RWPE2 (cell line): ENCODE measurements around the gene GPA33.

Source experiments
- ATAC-seq: fragments of 200-7000 bp; cut with Tn5 transposase; 3 replicates; pipeline ENCODE4 v1.9.1; 2021; ENCODE audit warnings: low read depth
- DNase-seq: peaks from one replicate; pipeline ENCODE4 v3.0.0-alpha.2; 2020; ENCODE audit warnings: low spot score
- H3K27ac ChIP-seq: fragments of 450-650 bp; 2 replicates; pipeline ENCODE4 v1.5.1; 2017; ENCODE audit warnings: mild to moderate bottlenecking; ENCODE audit not compliant: poor library complexity, severe bottlenecking
- H3K27me3 ChIP-seq: fragments of 250-450 bp; sonication (Bioruptor Pico); 2 replicates; pipeline ENCODE4 v1.5.1; 2021; ENCODE audit warnings: mild to moderate bottlenecking, moderate library complexity; ENCODE audit not compliant: insufficient read depth, poor library complexity, severe bottlenecking
- H3K36me3 ChIP-seq: fragments of 250-450 bp; sonication (Bioruptor Pico); 2 replicates; pipeline ENCODE4 v1.5.1; 2020; ENCODE audit warnings: low read depth, mild to moderate bottlenecking, moderate library complexity
- H3K4me1 ChIP-seq: fragments of 250-450 bp; sonication (Bioruptor Pico); 2 replicates; pipeline ENCODE4 v1.5.1; 2021; ENCODE audit warnings: mild to moderate bottlenecking, moderate library complexity; ENCODE audit not compliant: insufficient read depth, poor library complexity, severe bottlenecking
- H3K4me3 ChIP-seq: fragments of 250-450 bp; sonication (Bioruptor Pico); 2 replicates; pipeline ENCODE4 v1.5.1; 2021; ENCODE audit warnings: mild to moderate bottlenecking, moderate library complexity; ENCODE audit not compliant: severe bottlenecking
- H3K9me3 ChIP-seq: fragments of 250-450 bp; sonication (Bioruptor Pico); 2 replicates; pipeline ENCODE4 v1.5.1; 2021; ENCODE audit warnings: mild to moderate bottlenecking, moderate library complexity; ENCODE audit not compliant: severe bottlenecking
- TF ChIP-seq, protein P1 (sequence below): fragments of 450-650 bp; IDR thresholded peaks from one replicate; pipeline ENCODE4 v1.5.1; 2017; ENCODE audit warnings: mild to moderate bottlenecking, moderate library complexity; ENCODE audit not compliant: poor library complexity, severe bottlenecking

The GPA33 gene

GRCh38 chr1:167090314-167090942 lies at the start of gene GPA33:
Gene GPA33, minus strand, starts transcription at chr1:167090377. Its CDS starts 90 bp downstream, at chr1:167090287.
- Histone ChIP-seq H3K36me3 (no peaks in the 10 kb centered on the region), H3K4me1 (peaks cover 7% of the 10 kb centered on the region), H3K4me3 (no peak within 1 kb of the TSS), H3K9me3 (no peaks in the 10 kb centered on the region), H3K27ac (no peak within 1 kb of the TSS), H3K27me3 (no peaks in the 10 kb centered on the region)
- TF ChIP-seq, protein P1, sequence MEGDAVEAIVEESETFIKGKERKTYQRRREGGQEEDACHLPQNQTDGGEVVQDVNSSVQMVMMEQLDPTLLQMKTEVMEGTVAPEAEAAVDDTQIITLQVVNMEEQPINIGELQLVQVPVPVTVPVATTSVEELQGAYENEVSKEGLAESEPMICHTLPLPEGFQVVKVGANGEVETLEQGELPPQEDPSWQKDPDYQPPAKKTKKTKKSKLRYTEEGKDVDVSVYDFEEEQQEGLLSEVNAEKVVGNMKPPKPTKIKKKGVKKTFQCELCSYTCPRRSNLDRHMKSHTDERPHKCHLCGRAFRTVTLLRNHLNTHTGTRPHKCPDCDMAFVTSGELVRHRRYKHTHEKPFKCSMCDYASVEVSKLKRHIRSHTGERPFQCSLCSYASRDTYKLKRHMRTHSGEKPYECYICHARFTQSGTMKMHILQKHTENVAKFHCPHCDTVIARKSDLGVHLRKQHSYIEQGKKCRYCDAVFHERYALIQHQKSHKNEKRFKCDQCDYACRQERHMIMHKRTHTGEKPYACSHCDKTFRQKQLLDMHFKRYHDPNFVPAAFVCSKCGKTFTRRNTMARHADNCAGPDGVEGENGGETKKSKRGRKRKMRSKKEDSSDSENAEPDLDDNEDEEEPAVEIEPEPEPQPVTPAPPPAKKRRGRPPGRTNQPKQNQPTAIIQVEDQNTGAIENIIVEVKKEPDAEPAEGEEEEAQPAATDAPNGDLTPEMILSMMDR, result no peak
- DNase-seq (no peak), ATAC-seq (no peak)

DNA sequence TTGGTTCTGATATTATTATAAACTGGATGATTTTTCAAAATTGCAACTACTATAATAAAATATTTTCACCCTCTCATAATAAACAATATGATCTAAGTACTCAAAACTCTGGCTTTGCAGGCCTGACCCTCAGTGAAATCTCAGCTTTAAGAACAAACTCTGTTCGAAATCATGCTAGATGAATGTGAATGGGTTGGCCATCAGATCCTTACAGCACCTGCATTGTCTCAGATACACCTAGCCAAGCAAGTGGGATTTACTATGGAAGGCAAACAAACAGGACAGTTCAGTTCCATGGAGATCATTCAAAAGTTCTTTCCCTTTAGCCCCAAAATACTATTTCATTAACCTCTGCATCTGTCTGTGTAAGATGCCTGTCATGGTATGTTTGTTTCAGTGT lies 48.5 kb upstream of the GPA33 start:
- Histone ChIP-seq H3K4me3 (no peak overlapping the region), H3K36me3 (no peaks in the 10 kb centered on the region), H3K9me3 (no peaks in the 10 kb centered on the region), H3K27ac (no peak overlapping the region), H3K27me3 (no peaks in the 10 kb centered on the region), H3K4me1 (peaks cover 6% of the 10 kb centered on the region)
- ATAC-seq, result no peak; the same call in 2 of the 3 replicates
- DNase-seq, result no peak
- TF ChIP-seq, protein P1, result no peak

- no peak overlapping the region for H3K4me3 ChIP-seq
- TF ChIP-seq, protein P1, result no peak
- no peaks in the 10 kb centered on the region for H3K27me3 ChIP-seq
- H3K27ac ChIP-seq, result no peak overlapping the region
- DNase-seq (no peak), ATAC-seq (no peak)
- no peaks in the 10 kb centered on the region for H3K9me3 ChIP-seq
- H3K4me1 ChIP-seq, result peaks cover 6% of the 10 kb centered on the region
- no peaks in the 10 kb centered on the region for H3K36me3 ChIP-seq
Observed at GRCh38 chr1:167137793-167138510, 47.8 kb upstream of the GPA33 start.

- H3K4me1 ChIP-seq, result peaks cover 6% of the 10 kb centered on the region
- no peak overlapping the region for H3K4me3 ChIP-seq
- no peak overlapping the region for H3K27ac ChIP-seq
- ATAC-seq, result no peak
- H3K36me3 ChIP-seq, result no peaks in the 10 kb centered on the region
- TF ChIP-seq, protein P1, result no peak
- no peak for DNase-seq
- H3K27me3 ChIP-seq, result no peaks in the 10 kb centered on the region
- no peaks in the 10 kb centered on the region for H3K9me3 ChIP-seq
Observed at GRCh38 chr1:167137332-167137781, 47.2 kb upstream of the GPA33 start.

DNA sequence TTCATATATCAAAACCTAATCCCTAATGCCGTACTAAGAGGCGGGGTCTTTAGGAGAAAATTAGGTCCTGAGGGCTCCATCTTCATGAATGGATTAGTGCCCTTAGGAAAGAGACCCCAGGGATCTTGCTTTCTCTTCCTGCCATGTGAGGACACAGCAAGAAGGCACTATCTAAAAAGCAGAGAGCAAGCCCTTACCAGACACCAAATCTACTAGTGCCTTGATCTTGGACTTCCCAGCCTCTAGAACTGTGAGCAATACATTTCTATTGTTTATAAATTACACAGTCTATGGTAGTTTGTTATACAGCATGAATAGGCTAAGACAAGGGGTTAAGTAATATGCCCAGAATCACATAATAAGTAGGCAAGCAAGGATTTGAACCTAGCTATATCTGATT lies 46.6 kb upstream of the GPA33 start:
- Histone ChIP-seq H3K4me3 (no peak overlapping the region), H3K36me3 (no peaks in the 10 kb centered on the region), H3K9me3 (no peaks in the 10 kb centered on the region), H3K27me3 (no peaks in the 10 kb centered on the region), H3K4me1 (peaks cover 6% of the 10 kb centered on the region), H3K27ac (peak overlapping the region; percentile 37)
- no peak for ATAC-seq
- TF ChIP-seq, protein P1, result no peak
- DNase-seq, result no peak
